ENCODE results near the gene CEP85L.

CEP85L gene

GRCh38 chr6:118659513-118660217 is 8.3 kb upstream of the CEP85L start:
- FAIRE-seq, result no peak

GRCh38 chr6:118656847-118657451 is 5.6 kb upstream of the CEP85L start:
- no peak for FAIRE-seq

GRCh38 chr6:118652051-118652615 is 742 bp upstream of the CEP85L start:
- FAIRE-seq, result no peak

- FAIRE-seq, result no peak
Measured at GRCh38 chr6:118650582-118651281, 659 bp downstream of the CEP85L start.

- FAIRE-seq, result peak; percentile 53
Measured at GRCh38 chr6:118649918-118650581, 1.3 kb downstream of the CEP85L start.

- FAIRE-seq, result no peak
Measured at GRCh38 chr6:118648866-118649554, 2.4 kb downstream of the CEP85L start.

- FAIRE-seq, result no peak
Measured at GRCh38 chr6:118646977-118647376, 4.4 kb downstream of the CEP85L start.

- no peak for FAIRE-seq
Measured at GRCh38 chr6:118645395-118645794, 6.0 kb downstream of the CEP85L start.

- no peak for FAIRE-seq
Measured at GRCh38 chr6:118644007-118644406, 7.4 kb downstream of the CEP85L start.

- no peak for FAIRE-seq
Measured at GRCh38 chr6:118641042-118641441, 10.3 kb downstream of the CEP85L start.

GRCh38 chr6:118639054-118639964 is 12.1 kb downstream of the CEP85L start:
- FAIRE-seq, result no peak

- no peak for FAIRE-seq
Measured at GRCh38 chr6:118638288-118638687, 13.1 kb downstream of the CEP85L start.

- FAIRE-seq, result no peak
Measured at GRCh38 chr6:118635909-118636735, 15.3 kb downstream of the CEP85L start.

- FAIRE-seq, result no peak
Measured at GRCh38 chr6:118632359-118632758, 19.0 kb downstream of the CEP85L start.

- no peak for FAIRE-seq
Measured at GRCh38 chr6:118630923-118631322, 20.5 kb downstream of the CEP85L start.

- no peak for FAIRE-seq
Measured at GRCh38 chr6:118630067-118630466, 21.3 kb downstream of the CEP85L start.

- FAIRE-seq, result no peak
Measured at GRCh38 chr6:118627724-118628123, 23.7 kb downstream of the CEP85L start.

- no peak for FAIRE-seq
Measured at GRCh38 chr6:118625833-118626232, 25.6 kb downstream of the CEP85L start.

- FAIRE-seq, result no peak
Measured at GRCh38 chr6:118621799-118622470, 29.5 kb downstream of the CEP85L start.

- FAIRE-seq, result no peak
Measured at GRCh38 chr6:118620202-118620601, 31.2 kb downstream of the CEP85L start.
